ENCODE results near the gene SLC24A3.

DNA sequence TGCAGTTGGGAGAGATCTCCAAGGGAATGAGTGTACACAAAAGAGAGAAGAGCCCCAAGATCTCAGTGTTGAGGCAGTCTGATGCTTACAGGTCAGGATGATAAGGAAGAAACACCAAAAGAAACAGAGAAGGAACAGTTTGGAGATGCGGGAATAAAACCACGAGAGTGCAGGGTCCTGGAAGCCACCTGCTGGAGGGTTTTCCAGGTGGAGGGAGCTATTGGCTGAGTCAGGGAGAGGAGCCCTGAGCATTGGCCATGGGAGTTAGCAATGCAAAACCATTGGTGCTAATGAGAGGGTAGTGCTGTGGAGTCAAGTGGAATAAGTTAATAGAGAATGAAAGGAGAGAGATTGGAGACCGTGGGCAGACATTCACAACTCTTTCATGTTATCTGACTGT lies 506.4 kb downstream of the SLC24A3 start:
- TF ChIP-seq, protein P1, sequence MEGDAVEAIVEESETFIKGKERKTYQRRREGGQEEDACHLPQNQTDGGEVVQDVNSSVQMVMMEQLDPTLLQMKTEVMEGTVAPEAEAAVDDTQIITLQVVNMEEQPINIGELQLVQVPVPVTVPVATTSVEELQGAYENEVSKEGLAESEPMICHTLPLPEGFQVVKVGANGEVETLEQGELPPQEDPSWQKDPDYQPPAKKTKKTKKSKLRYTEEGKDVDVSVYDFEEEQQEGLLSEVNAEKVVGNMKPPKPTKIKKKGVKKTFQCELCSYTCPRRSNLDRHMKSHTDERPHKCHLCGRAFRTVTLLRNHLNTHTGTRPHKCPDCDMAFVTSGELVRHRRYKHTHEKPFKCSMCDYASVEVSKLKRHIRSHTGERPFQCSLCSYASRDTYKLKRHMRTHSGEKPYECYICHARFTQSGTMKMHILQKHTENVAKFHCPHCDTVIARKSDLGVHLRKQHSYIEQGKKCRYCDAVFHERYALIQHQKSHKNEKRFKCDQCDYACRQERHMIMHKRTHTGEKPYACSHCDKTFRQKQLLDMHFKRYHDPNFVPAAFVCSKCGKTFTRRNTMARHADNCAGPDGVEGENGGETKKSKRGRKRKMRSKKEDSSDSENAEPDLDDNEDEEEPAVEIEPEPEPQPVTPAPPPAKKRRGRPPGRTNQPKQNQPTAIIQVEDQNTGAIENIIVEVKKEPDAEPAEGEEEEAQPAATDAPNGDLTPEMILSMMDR (IDR thresholded peaks at IDR 0.05), result no peak
- TF ChIP-seq SIN3A (IDR thresholded peaks at IDR 0.05; ENCODE audit: borderline replicate concordance, insufficient read depth, low read depth, low read length), result no peak

Data from Panc1 (cell line).